Activated T-cell treated with anti-CD3 and anti-CD28 coated beads, Interleukin-2, amount 50 U/mL, for 24 hours (primary cell): ENCODE results near the gene PAPPA2.
"Not testable (repeated sequence)": the region's sequence is repeated elsewhere in the genome, so short reads cannot be mapped to it uniquely, and the experiment has no call there.

Experiments used
- DNase-seq: peaks from one replicate; pipeline ENCODE4 v3.0.0-alpha.2; 2020
- H3K27ac Mint-ChIP-seq: 2 replicates; pipeline ENCODE4 v1.8.0; 2020; ENCODE audit warnings: mild to moderate bottlenecking, mixed read lengths
- H3K27me3 Mint-ChIP-seq: 2 replicates; pipeline ENCODE4 v1.8.0; 2020; ENCODE audit warnings: mixed read lengths
- H3K36me3 Mint-ChIP-seq: 2 replicates; pipeline ENCODE4 v1.8.0; 2020; ENCODE audit warnings: low read depth, mixed read lengths
- H3K4me1 Mint-ChIP-seq: 2 replicates; pipeline ENCODE4 v1.8.0; 2020; ENCODE audit warnings: low read depth, mixed read lengths
- H3K4me3 Mint-ChIP-seq: 2 replicates; pipeline ENCODE4 v1.8.0; 2020; ENCODE audit warnings: mild to moderate bottlenecking, moderate library complexity, mixed read lengths
- H3K9me3 Mint-ChIP-seq: 2 replicates; pipeline ENCODE4 v1.8.0; 2020; ENCODE audit warnings: mixed read lengths

Gene PAPPA2, protein sequence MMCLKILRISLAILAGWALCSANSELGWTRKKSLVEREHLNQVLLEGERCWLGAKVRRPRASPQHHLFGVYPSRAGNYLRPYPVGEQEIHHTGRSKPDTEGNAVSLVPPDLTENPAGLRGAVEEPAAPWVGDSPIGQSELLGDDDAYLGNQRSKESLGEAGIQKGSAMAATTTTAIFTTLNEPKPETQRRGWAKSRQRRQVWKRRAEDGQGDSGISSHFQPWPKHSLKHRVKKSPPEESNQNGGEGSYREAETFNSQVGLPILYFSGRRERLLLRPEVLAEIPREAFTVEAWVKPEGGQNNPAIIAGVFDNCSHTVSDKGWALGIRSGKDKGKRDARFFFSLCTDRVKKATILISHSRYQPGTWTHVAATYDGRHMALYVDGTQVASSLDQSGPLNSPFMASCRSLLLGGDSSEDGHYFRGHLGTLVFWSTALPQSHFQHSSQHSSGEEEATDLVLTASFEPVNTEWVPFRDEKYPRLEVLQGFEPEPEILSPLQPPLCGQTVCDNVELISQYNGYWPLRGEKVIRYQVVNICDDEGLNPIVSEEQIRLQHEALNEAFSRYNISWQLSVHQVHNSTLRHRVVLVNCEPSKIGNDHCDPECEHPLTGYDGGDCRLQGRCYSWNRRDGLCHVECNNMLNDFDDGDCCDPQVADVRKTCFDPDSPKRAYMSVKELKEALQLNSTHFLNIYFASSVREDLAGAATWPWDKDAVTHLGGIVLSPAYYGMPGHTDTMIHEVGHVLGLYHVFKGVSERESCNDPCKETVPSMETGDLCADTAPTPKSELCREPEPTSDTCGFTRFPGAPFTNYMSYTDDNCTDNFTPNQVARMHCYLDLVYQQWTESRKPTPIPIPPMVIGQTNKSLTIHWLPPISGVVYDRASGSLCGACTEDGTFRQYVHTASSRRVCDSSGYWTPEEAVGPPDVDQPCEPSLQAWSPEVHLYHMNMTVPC (N-terminal part only)

DNA sequence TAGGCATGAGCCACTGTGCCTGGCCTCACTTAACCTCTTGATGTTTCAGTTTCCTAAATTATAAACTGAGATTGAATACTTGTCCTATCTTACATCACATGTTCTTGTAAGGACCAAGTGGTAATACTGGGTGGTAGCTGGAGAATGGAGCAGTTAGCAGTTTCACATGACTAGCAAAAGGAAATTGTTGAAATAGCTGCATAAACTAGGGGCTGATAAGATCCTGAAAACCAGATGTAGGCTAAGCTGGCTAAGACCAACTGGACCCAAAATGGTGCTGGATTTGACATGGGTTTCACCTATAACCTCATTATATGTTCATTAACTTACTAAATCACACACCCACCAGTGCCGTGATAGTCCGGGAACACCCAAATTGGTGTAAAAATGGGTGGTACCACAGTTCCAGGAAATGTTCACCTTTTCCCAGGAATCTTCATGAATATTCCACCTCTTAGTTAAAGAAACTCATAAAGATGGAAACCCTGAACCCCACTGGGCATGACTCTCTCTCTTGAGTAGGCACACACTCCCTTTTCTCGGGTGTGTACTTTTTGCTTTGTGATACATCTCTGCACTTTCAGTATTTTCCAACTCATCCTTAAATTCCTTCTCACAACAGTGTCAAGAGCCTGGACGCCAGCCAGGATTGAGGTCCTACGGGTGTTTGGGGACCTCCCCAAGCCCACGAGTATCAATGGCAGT, at the start of gene PAPPA2:
Gene PAPPA2, plus strand, starts transcription at position 502 of the 705 bp plus-strand sequence. CDS start 93,148 bp downstream, outside the sequence.
- Mint-ChIP-seq H3K9me3 (no peaks in the 10 kb centered on the region), H3K4me3 (no peak within 1 kb of the TSS), H3K27me3 (peaks cover 4% of the 10 kb centered on the region), H3K27ac (no peak within 1 kb of the TSS), H3K36me3 (no peaks in the 10 kb centered on the region), H3K4me1 (no peaks in the 10 kb centered on the region)
- DNase-seq: no peak

DNA sequence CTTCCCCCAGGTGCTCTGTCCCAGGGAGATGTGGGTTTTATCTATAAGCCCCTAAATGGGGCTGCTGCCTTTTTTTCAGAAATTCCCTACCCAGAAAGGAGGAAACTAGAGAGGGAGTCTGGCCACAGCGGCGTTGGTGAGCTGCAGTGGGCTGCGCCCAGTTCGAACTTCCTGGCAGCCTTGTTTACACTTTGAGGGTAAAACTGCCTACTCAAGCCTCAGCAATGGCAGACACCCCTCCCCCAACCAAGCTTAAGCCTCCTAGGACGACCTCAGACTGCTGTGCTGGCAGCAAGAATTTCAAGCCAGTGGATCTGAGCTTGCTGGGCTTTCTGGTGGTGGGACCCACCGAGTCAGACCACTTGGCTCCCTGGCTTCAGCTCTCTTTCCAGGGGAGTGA, 46.2 kb upstream of the PAPPA2 start:
- no peak for DNase-seq
- no peak overlapping the region for H3K4me3 Mint-ChIP-seq
- peaks cover 3% of the 10 kb centered on the region for H3K27me3 Mint-ChIP-seq
- no peaks in the 10 kb centered on the region for H3K4me1 Mint-ChIP-seq
- peaks cover 9% of the 10 kb centered on the region for H3K9me3 Mint-ChIP-seq
- no peaks in the 10 kb centered on the region for H3K36me3 Mint-ChIP-seq
- no peak overlapping the region for H3K27ac Mint-ChIP-seq

DNA sequence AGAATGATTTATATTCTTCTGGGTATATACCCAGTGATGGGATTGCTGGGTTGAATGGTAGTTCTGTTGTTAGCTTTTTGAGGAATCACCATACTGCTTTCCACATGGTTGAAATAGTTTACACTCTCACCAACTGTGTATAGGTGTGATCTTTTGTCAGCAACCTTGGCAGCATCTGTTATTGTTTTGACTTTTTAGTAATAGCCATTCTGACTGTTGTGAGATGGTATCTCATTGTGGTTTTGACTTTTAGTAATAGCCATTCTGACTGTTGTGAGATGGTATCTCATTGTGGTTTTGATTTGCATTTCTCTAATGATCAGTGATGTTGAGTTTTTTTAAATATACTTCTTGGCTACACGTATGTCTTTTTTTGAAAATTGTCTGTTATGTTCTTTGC, 43.4 kb upstream of the PAPPA2 start:
- H3K27me3 Mint-ChIP-seq, H3K4me1 Mint-ChIP-seq, H3K27ac Mint-ChIP-seq, H3K4me3 Mint-ChIP-seq, DNase-seq, H3K36me3 Mint-ChIP-seq: not testable (repeated sequence)
- peaks cover 11% of the 10 kb centered on the region for H3K9me3 Mint-ChIP-seq

DNA sequence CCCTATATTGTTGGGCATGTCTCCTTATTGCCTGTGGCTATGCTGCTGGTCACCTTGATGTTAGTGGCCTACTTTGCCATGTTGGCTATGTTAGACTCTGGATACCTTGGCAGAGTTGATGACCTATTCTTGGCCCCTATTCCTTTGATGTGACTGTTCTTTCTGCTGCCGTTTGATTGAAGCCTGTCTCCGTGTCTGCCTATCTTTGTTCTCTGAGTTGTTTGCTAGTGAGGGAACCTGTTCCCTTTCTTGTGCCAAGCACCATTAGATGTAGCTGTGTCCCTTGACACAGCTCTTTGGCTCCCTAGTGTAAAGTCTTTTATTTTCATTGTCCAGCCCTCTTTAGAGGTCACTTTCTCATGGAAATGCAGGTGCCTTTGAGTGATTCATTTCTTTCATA, 28.7 kb upstream of the PAPPA2 start:
- H3K9me3 Mint-ChIP-seq: no peaks in the 10 kb centered on the region
- no peaks in the 10 kb centered on the region for H3K36me3 Mint-ChIP-seq
- H3K27ac Mint-ChIP-seq: no peak overlapping the region
- H3K4me1 Mint-ChIP-seq: no peaks in the 10 kb centered on the region
- H3K4me3 Mint-ChIP-seq: no peak overlapping the region
- no peaks in the 10 kb centered on the region for H3K27me3 Mint-ChIP-seq
- no peak for DNase-seq

DNA sequence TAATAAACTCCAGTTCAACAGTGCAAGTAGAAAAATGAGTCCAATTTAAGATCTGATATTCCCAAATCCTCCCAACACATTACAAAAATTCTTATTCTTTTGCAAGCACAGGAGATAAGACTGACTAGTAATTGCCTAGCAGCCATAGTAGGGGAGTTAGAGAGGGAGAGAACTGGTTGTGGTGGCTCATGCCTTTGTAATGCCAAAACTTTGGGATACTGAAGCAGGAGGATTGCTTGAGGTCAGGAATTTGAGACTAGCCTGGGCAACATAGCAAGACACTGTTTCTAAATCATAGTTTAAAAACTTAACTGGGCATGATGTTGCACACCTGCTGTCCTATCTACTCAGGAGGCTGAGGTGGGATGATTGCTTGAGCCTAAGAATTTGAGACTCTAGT, 26.7 kb upstream of the PAPPA2 start:
- H3K4me1 Mint-ChIP-seq: no peaks in the 10 kb centered on the region
- H3K27me3 Mint-ChIP-seq: no peaks in the 10 kb centered on the region
- no peaks in the 10 kb centered on the region for H3K36me3 Mint-ChIP-seq
- no peak for DNase-seq
- H3K9me3 Mint-ChIP-seq: no peaks in the 10 kb centered on the region
- H3K4me3 Mint-ChIP-seq: no peak overlapping the region
- no peak overlapping the region for H3K27ac Mint-ChIP-seq

DNA sequence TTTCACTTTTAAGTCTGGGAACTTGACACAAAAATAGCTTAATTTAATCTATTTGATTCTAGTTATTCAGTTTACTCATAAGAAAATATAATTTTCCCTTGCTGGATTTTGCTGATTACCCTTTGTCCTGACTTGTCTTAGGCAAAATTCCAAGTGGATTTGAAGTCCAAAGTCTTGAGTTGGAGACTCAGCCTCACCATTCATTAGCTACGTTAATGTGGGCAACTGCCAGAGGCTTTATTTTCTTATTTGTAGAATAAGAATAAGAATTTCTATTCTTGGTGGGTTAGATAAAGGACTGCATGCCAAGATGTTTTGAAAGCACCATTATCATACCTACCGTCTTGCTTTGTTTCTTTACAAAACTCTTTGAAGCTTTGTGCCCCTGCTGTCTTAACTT, 22.8 kb upstream of the PAPPA2 start:
- H3K4me3 Mint-ChIP-seq: no peak overlapping the region
- H3K36me3 Mint-ChIP-seq: no peaks in the 10 kb centered on the region
- no peaks in the 10 kb centered on the region for H3K9me3 Mint-ChIP-seq
- no peaks in the 10 kb centered on the region for H3K4me1 Mint-ChIP-seq
- H3K27ac Mint-ChIP-seq: no peak overlapping the region
- H3K27me3 Mint-ChIP-seq: no peaks in the 10 kb centered on the region
- DNase-seq: no peak

DNA sequence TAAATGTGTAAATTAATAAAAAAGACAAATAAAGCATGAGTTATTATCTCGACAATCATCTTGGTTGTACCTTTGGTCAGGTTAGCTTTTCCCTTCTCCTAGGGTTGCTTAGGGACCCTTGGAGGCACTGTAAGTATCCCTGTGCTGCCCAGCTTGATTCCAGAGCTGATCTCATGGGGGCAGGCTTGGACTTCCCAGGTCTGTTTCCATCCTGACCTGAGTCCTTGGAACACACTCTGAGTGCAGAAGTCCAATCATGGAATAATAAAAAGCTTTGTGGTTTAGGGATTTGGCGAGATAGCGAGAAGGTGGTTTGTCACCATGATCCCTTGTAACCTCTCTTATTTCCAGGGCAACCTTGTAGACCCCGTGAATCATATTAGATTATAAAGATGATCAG, 18.7 kb upstream of the PAPPA2 start:
- Mint-ChIP-seq H3K27ac (no peak overlapping the region), H3K27me3 (peaks cover 4% of the 10 kb centered on the region), H3K9me3 (no peaks in the 10 kb centered on the region), H3K36me3 (no peaks in the 10 kb centered on the region), H3K4me3 (no peak overlapping the region), H3K4me1 (no peaks in the 10 kb centered on the region)
- no peak for DNase-seq

DNA sequence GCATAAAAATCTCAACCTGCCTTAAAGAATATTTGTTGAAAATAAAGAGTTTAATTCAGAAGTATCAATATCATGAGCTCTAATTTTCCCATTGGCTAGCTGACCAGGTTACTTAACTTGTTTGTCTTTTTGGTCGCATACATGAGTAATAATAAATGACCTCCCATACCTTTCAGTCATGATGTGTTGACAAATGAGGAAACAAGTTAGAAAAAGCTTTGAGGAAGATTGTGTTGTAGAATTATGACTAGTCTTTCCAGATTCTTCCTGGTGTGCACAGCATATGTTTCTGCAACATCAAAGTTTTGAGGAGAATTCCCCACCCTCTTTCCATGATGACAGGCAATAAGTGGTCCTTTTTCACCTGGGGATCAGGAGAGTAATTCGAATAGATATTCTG, 17.6 kb upstream of the PAPPA2 start:
- peaks cover 4% of the 10 kb centered on the region for H3K27me3 Mint-ChIP-seq
- H3K4me3 Mint-ChIP-seq: no peak overlapping the region
- no peaks in the 10 kb centered on the region for H3K36me3 Mint-ChIP-seq
- H3K27ac Mint-ChIP-seq: no peak overlapping the region
- no peaks in the 10 kb centered on the region for H3K9me3 Mint-ChIP-seq
- H3K4me1 Mint-ChIP-seq: no peaks in the 10 kb centered on the region
- no peak for DNase-seq

DNA sequence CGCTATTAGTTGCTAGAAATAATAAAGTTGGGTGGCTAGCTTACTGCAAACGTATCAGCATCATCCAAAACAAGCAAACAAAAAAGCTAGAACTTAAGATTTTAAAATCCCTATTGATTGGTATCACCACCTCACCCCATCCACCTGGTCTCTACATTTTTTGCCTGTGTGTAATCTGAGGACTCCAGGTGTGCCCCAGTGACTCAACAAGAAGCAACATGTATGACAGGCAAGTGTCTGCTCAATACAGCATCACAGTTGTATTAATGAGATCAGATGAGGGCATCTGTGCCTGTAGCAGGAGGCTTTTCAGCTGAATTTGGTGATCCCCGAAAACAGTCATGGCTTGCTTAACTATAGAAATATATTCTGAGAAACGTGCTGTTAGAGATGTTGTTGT, 14.6 kb upstream of the PAPPA2 start:
- Mint-ChIP-seq H3K27ac (no peak overlapping the region), H3K36me3 (no peaks in the 10 kb centered on the region), H3K27me3 (peaks cover 4% of the 10 kb centered on the region), H3K9me3 (peaks cover 6% of the 10 kb centered on the region), H3K4me3 (no peak overlapping the region), H3K4me1 (no peaks in the 10 kb centered on the region)
- DNase-seq: no peak

DNA sequence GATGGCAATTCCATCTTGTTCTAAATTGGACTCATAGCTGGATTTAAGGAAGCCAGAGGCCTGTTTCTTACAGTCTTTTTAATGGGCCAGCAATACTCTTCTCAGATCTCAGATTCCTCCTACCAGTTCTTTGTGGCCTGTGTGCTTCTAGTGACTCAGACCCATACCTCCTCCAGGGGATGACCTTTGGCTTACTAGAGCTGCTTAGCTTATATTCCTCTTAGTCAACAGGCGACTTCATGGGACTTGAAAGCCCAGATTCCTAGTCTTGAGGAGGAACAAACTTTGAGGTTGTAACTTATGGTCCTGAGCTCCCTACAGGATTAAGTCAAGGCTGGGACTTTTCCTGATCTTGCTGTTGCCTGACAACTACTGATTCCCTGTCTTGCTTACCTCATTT, 12.4 kb upstream of the PAPPA2 start:
- Mint-ChIP-seq H3K4me3 (no peak overlapping the region), H3K27ac (no peak overlapping the region), H3K27me3 (peaks cover 2% of the 10 kb centered on the region), H3K36me3 (no peaks in the 10 kb centered on the region), H3K9me3 (peaks cover 8% of the 10 kb centered on the region), H3K4me1 (no peaks in the 10 kb centered on the region)
- DNase-seq: no peak

DNA sequence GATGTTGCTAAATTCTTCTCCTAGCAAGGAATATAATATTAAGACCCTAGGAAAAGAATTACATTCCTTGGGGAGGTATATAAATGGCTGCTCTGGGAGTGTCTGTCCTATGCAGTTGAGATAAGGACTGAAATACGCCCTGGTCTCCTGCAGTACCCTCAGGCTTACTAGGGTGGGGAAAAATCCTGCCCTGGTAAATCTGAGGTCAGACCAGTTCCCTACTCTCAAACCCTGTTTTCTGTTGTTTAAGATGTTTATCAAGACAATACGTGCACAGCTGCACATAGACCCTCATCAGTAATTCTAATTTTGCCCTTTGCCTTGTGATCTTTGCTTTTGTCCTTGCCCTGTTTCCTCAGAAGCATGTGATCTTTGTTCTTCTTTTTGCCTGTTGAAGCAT, 11.2 kb upstream of the PAPPA2 start:
- H3K4me3 Mint-ChIP-seq, DNase-seq, H3K4me1 Mint-ChIP-seq, H3K9me3 Mint-ChIP-seq, H3K27me3 Mint-ChIP-seq, H3K27ac Mint-ChIP-seq, H3K36me3 Mint-ChIP-seq: not testable (repeated sequence)

DNA sequence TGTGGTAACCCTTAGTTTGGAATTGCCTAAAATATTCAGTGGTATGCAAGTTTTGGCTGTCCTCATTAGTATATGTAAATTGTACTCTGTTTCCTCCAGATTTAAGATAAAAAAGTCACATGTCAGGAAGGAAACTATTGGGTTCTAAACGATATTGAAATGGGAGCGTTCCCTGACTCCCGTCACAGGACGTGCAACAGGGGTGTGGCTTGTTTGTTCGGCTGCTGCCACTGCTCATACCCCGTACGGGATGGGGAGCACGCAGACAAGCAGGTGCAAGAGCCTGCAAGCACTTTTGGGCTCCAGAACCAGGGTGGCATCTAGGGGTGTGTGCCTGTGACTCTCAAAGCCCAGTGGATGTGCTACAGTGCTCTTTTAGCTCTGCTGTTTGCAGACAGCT, 6.2 kb upstream of the PAPPA2 start:
- H3K4me1 Mint-ChIP-seq: no peaks in the 10 kb centered on the region
- H3K27me3 Mint-ChIP-seq: peaks cover 2% of the 10 kb centered on the region
- H3K9me3 Mint-ChIP-seq: peaks cover 3% of the 10 kb centered on the region
- H3K4me3 Mint-ChIP-seq: no peak overlapping the region
- no peak for DNase-seq
- H3K27ac Mint-ChIP-seq: no peak overlapping the region
- H3K36me3 Mint-ChIP-seq: no peaks in the 10 kb centered on the region

DNA sequence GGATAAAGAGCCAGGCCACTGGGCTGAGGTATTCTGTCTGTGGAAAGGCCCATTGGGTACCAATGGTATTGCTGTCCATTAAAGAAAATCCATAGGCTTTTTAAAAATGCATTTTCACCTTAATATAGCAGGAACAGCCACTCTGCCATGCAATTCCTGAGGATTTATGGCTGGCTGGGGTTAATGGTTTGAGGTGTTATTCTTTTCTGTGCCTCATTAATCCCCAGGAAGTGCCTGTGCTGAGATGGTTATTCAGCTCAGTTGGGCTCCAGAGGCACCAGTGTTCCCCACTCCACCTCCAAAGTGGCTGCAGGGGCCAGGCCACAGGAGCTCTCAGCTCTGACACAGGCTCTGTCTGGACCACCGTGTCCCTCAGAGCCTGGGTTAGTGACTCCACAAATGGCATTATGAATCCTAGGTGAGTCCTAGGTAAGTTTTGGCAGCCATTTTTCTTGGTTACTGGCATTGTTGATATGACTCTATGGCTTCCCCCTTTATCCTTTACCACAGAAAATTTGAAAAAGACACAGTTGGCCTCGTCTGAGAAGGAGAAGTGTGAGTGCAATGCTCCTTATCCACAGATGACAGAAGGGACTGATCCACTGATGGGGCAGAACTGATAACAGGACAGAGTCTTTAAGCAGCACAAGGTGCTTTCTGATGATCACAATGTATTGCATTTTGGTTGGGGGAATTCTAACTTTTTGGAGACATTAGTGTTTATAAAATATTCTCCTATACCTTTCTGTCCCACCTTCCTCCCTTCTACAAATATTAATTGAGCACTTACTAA, 2.2 kb upstream of the PAPPA2 start:
- peaks cover 2% of the 10 kb centered on the region for H3K27me3 Mint-ChIP-seq
- H3K27ac Mint-ChIP-seq: no peak overlapping the region
- no peaks in the 10 kb centered on the region for H3K9me3 Mint-ChIP-seq
- H3K4me3 Mint-ChIP-seq: no peak overlapping the region
- DNase-seq: no peak
- H3K36me3 Mint-ChIP-seq: no peaks in the 10 kb centered on the region
- H3K4me1 Mint-ChIP-seq: no peaks in the 10 kb centered on the region

DNA sequence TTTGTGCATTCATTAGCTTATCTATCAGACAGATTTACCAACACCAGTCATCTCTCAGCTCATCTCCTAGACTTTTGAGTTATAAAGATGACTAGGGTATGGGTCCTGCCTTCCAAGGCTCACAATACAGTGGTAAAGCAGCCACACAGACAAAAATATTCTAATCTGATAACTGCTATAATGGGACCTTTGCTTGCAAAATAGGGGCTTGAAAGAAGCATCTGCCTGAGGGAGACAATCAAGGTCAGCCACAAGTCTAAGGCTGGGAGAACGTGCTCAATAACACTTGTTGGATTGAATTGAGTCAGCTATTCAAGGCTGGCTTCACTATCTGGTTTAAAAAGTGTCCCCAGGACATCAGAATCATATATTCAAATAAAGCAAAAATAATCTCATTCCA, 1.4 kb upstream of the PAPPA2 start:
- Mint-ChIP-seq H3K9me3 (no peaks in the 10 kb centered on the region), H3K4me1 (no peaks in the 10 kb centered on the region), H3K27me3 (peaks cover 2% of the 10 kb centered on the region), H3K4me3 (no peak overlapping the region), H3K36me3 (no peaks in the 10 kb centered on the region), H3K27ac (no peak overlapping the region)
- DNase-seq: no peak
